DOHH2 (cell line): ENCODE results near the gene ZNF771.

ENCODE experiments used
- H3F3A ChIP-seq: fragments of 200-600 bp; sonication (generic), shearing (Covaris generic); 2 replicates; pipeline ENCODE4 v1.6.0; 2016; ENCODE audit warnings: antibody characterized with exemption, mild to moderate bottlenecking; ENCODE audit not compliant: control insufficient read depth, insufficient read depth
- H3K27ac ChIP-seq: fragments of 200-600 bp; sonication (generic); 2 replicates; pipeline ENCODE4 v1.5.1; 2014; ENCODE audit warnings: low read depth, mild to moderate bottlenecking, low read length, moderate library complexity
- H3K27me3 ChIP-seq: fragments of 200-600 bp; sonication (generic); 2 replicates; pipeline ENCODE4 v1.6.1; 2014; ENCODE audit warnings: mild to moderate bottlenecking, low read length, mixed read lengths; ENCODE audit not compliant: control insufficient read depth
- H3K36me3 ChIP-seq: fragments of 200-600 bp; sonication (generic); 2 replicates; pipeline ENCODE4 v1.6.1; 2014; ENCODE audit warnings: mild to moderate bottlenecking, low read length, moderate library complexity, mixed read lengths; ENCODE audit not compliant: control insufficient read depth
- H3K4me1 ChIP-seq: fragments of 200-600 bp; sonication (generic); 2 replicates; pipeline ENCODE4 v1.6.1; 2014; ENCODE audit warnings: mild to moderate bottlenecking, low read length, mixed read lengths; ENCODE audit not compliant: control insufficient read depth
- H3K4me2 ChIP-seq: fragments of 200-600 bp; sonication (generic); 2 replicates; pipeline ENCODE4 v1.6.0; 2014; ENCODE audit warnings: mild to moderate bottlenecking, low read length, moderate library complexity
- H3K4me3 ChIP-seq: fragments of 200-600 bp; sonication (generic); 2 replicates; pipeline ENCODE4 v1.5.1; 2014; ENCODE audit warnings: mild to moderate bottlenecking, low read length, mixed read lengths
- H3K79me2 ChIP-seq: fragments of 200-600 bp; sonication (generic); 2 replicates; pipeline ENCODE4 v1.6.1; 2014; ENCODE audit warnings: mild to moderate bottlenecking, low read length, mixed read lengths; ENCODE audit not compliant: control insufficient read depth
- H3K9me2 ChIP-seq: fragments of 200-600 bp; sonication (generic); replicated peaks from 2 replicates; pipeline ENCODE4 v1.6.1; 2014; ENCODE audit warnings: mild to moderate bottlenecking, low read length, mixed read lengths; ENCODE audit not compliant: control insufficient read depth
- H3K9me3 ChIP-seq: fragments of 200-600 bp; sonication (generic); 2 replicates; pipeline ENCODE4 v1.6.1; 2014; ENCODE audit warnings: antibody characterized with exemption, low read length, mixed read lengths; ENCODE audit not compliant: control insufficient read depth, insufficient read depth
- H4K20me1 ChIP-seq: fragments of 200-600 bp; sonication (generic); 2 replicates; pipeline ENCODE4 v1.6.0; 2014; ENCODE audit warnings: low read depth, mild to moderate bottlenecking, antibody characterized with exemption, low read length, moderate library complexity; ENCODE audit not compliant: control insufficient read depth, insufficient read depth
- CTCF ChIP-seq: fragments of 200-600 bp; sonication (generic); IDR thresholded peaks from one replicate; pipeline ENCODE4 v1.5.1; 2014; ENCODE audit warnings: antibody characterized with exemption, mild to moderate bottlenecking, low read depth, low read length; ENCODE audit not compliant: poor library complexity, severe bottlenecking
- EZH2phosphoT487 ChIP-seq: fragments of 200-600 bp; sonication (generic); IDR thresholded peaks from 2 replicates; pipeline ENCODE4 v1.6.1; 2017; ENCODE audit warnings: borderline replicate concordance, mild to moderate bottlenecking, antibody characterized with exemption, low read length, moderate library complexity, mixed read lengths

Gene ZNF771

DNA sequence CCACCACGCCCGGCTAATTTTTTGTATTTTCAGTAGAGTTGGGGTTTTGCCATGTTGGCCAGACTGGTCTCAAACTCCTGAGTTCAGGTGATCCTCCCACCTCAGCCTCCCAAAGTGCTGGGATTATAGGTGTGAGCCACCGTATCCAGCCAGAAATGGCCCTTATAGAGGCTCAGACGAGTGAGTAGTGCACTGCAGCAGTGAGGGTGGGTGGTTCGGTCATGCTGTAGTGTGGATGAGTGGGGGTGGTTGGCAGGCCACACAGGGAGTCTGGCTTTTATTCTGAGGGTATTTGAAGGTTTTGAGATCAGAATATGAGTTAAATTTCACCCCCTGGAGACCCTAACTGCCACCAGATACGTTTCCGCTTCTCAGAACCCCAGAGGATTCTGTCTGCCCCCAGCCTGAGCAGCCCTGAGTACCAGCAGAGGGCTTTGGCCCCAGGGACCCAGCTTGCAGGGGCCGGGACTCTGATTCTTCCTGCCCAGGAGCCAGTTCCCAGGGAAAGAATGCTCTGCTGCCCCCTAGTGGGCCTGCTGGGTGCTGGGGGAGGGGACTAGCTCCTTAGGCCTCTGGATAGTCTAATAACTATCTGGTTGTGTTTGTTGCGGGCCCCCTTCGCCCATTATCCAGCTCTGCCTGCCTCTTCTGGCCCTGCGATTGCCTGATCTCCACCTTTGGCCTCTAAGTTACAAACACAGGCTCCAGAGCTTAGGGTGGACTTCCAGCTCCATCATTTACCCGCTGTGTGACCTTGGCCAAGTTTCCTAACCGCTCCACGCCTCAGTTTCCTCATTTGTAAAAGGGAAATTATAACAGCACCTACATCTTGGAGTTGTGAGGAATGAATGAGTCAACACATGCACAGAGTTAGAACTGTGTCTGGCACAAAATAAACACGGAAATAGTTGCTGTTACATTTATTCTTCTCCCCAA, 2.0 kb downstream of the ZNF771 start:
- H4K20me1 ChIP-seq: no peaks in the 10 kb centered on the region
- no peaks in the 10 kb centered on the region for H3K9me2 ChIP-seq
- no peaks in the 10 kb centered on the region for H3K9me3 ChIP-seq
- H3K4me3 ChIP-seq: peak overlapping the region; percentile 92
- TF ChIP-seq EZH2phosphoT487: no peak
- peak; percentile 94 for TF ChIP-seq CTCF
- H3K79me2 ChIP-seq: peaks cover 27% of the 10 kb centered on the region
- H3F3A ChIP-seq: peaks cover 12% of the 10 kb centered on the region
- H3K27ac ChIP-seq: peak overlapping the region; percentile 72
- peaks cover 27% of the 10 kb centered on the region for H3K4me1 ChIP-seq
- H3K4me2 ChIP-seq: peak overlapping the region; percentile 87
- no peaks in the 10 kb centered on the region for H3K27me3 ChIP-seq
- H3K36me3 ChIP-seq: peaks cover 37% of the 10 kb centered on the region

- H3K27ac ChIP-seq: no peak overlapping the region
- peaks cover 36% of the 10 kb centered on the region for H3K79me2 ChIP-seq
- H3K27me3 ChIP-seq: no peaks in the 10 kb centered on the region
- H3K9me2 ChIP-seq: no peaks in the 10 kb centered on the region
- TF ChIP-seq CTCF (no peak), EZH2phosphoT487 (no peak)
- no peak overlapping the region for H3K4me3 ChIP-seq
- no peak overlapping the region for H3K4me2 ChIP-seq
- peaks cover 42% of the 10 kb centered on the region for H3K36me3 ChIP-seq
- H3F3A ChIP-seq: peaks cover 19% of the 10 kb centered on the region
- no peaks in the 10 kb centered on the region for H3K9me3 ChIP-seq
- peaks cover 29% of the 10 kb centered on the region for H3K4me1 ChIP-seq
- H4K20me1 ChIP-seq: no peaks in the 10 kb centered on the region
Measured at GRCh38 chr16:30413112-30413806, 5.9 kb downstream of the ZNF771 start.

DNA sequence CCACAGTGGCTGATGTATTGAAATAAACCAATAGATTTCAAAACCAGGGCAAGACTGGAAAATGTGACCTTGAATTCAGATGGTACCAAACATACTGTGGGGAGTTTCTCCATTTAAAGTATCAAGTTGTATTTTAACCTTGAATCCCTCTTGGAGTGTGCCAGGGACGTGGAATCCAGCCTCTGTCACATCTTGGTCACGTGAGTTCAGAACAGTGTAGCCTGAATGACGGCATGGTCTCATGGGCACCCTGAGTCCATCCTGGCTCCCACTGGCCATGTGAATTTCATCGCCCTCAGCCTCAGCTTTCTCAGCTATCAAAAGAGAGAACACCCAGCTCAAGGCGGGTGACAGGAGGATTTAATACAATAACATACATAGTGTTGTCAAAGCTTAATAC, 6.8 kb downstream of the ZNF771 start:
- H3K79me2 ChIP-seq: peaks cover 35% of the 10 kb centered on the region
- no peak for TF ChIP-seq CTCF
- TF ChIP-seq EZH2phosphoT487: no peak
- no peaks in the 10 kb centered on the region for H3K9me3 ChIP-seq
- no peaks in the 10 kb centered on the region for H4K20me1 ChIP-seq
- peaks cover 51% of the 10 kb centered on the region for H3K36me3 ChIP-seq
- no peaks in the 10 kb centered on the region for H3K9me2 ChIP-seq
- no peak overlapping the region for H3K27ac ChIP-seq
- H3K4me2 ChIP-seq: no peak overlapping the region
- H3F3A ChIP-seq: peaks cover 20% of the 10 kb centered on the region
- peaks cover 26% of the 10 kb centered on the region for H3K4me1 ChIP-seq
- H3K4me3 ChIP-seq: no peak overlapping the region
- no peaks in the 10 kb centered on the region for H3K27me3 ChIP-seq
